ENCODE data around the gene MGRN1. TPM values are rescaled to one million over a fixed set of nuclear protein-coding genes. Genes with fewer than 3 reads are reported as not detected.

Gene MGRN1
- total RNA-seq, 3 donors from 2014 or later (not counting 1 experiment from before 2014, with no cell fraction given), result 102 to 106 (median 105) TPM

- H3K4me3 Mint-ChIP-seq, result no peak overlapping the region
These were observed 62.8 kb downstream of the MGRN1 start for GRCh38 chr16:4687416-4687815.

GRCh38 chr16:4687946-4688673 is 63.5 kb downstream of the MGRN1 start:
- WGBS (ENCODE audit: insufficient coverage), result 94% methylated on average over 39 of the region's 39 CpGs
- Histone ChIP-seq H3K4me3 (ENCODE audit: low read length) (no peak overlapping the region), H3K4me1 (ENCODE audit: control insufficient read depth, insufficient read depth, low read length) (peaks cover 10% of the 10 kb centered on the region), H3K27me3 (ENCODE audit: control insufficient read depth, insufficient read depth, low read length) (no peaks in the 10 kb centered on the region), H3K9me3 (ENCODE audit: control insufficient read depth, insufficient read depth, low read length) (no peaks in the 10 kb centered on the region), H3K27ac (ENCODE audit: low read length) (no peak overlapping the region), H3K36me3 (ENCODE audit: control insufficient read depth, insufficient read depth, low read length) (peaks cover 26% of the 10 kb centered on the region)
- Mint-ChIP-seq H3K27me3 (ENCODE audit: low read depth in 2 of 2) (no peaks in the 10 kb centered on the region), H3K9me3 (no peaks in the 10 kb centered on the region), H3K4me1 (peaks cover 0 to 5% of the 10 kb centered on the region in 2 donors), H3K4me3 (no peak overlapping the region), H3K27ac (no peak overlapping the region), H3K36me3 (no peaks in the 10 kb centered on the region)
- no peak for DNase-seq
- no peak for TF ChIP-seq CTCF (IDR thresholded peaks at IDR 0.05)
- ATAC-seq, result no peak
- intact Hi-C loops (cut with micrococcal nuclease), result no loop called here

More at GRCh38 chr16:4687416-4687815, 62.8 kb downstream of the MGRN1 start:
- no peak overlapping the region for H3K4me3 ChIP-seq (ENCODE audit: low read length)
- Mint-ChIP-seq H3K9me3 (no peaks in the 10 kb centered on the region), H3K4me1 (peaks cover 0 to 5% of the 10 kb centered on the region in 2 donors), H3K27me3 (ENCODE audit: low read depth in 2 of 2) (no peaks in the 10 kb centered on the region), H3K27ac (no peak overlapping the region), H3K36me3 (no peaks in the 10 kb centered on the region)
- no peak for TF ChIP-seq CTCF (IDR thresholded peaks at IDR 0.05)
- DNase-seq (no peak), ATAC-seq (no peak)
- peaks cover 3% of the 10 kb centered on the region for H3K4me1 ChIP-seq (ENCODE audit: control insufficient read depth, insufficient read depth, low read length)
- 84% methylated on average over 6 of the region's 8 CpGs for WGBS (ENCODE audit: insufficient coverage)
- no peaks in the 10 kb centered on the region for H3K27me3 ChIP-seq (ENCODE audit: control insufficient read depth, insufficient read depth, low read length)
- intact Hi-C loops (cut with micrococcal nuclease), result no loop called here
- no peaks in the 10 kb centered on the region for H3K9me3 ChIP-seq (ENCODE audit: control insufficient read depth, insufficient read depth, low read length)
- no peak overlapping the region for H3K27ac ChIP-seq (ENCODE audit: low read length)
- H3K36me3 ChIP-seq (ENCODE audit: control insufficient read depth, insufficient read depth, low read length), result peaks cover 30% of the 10 kb centered on the region

- peaks cover 20% of the 10 kb centered on the region for H3K36me3 ChIP-seq (ENCODE audit: control insufficient read depth, insufficient read depth, low read length)
- Mint-ChIP-seq H3K4me3 (no peak overlapping the region), H3K27ac (no peak overlapping the region), H3K4me1 (peaks cover 0 to 5% of the 10 kb centered on the region in 2 donors), H3K36me3 (no peaks in the 10 kb centered on the region), H3K9me3 (no peaks in the 10 kb centered on the region), H3K27me3 (ENCODE audit: low read depth in 2 of 2) (no peaks in the 10 kb centered on the region)
- 97% methylated on average over 22 of the region's 22 CpGs for WGBS (ENCODE audit: insufficient coverage)
- DNase-seq (no peak), ATAC-seq (no peak)
- no peak for TF ChIP-seq CTCF (IDR thresholded peaks at IDR 0.05)
- intact Hi-C loops (cut with micrococcal nuclease), result no loop called here
- peaks cover 10% of the 10 kb centered on the region for H3K4me1 ChIP-seq (ENCODE audit: control insufficient read depth, insufficient read depth, low read length)
- H3K4me3 ChIP-seq (ENCODE audit: low read length), result no peak overlapping the region
- H3K27me3 ChIP-seq (ENCODE audit: control insufficient read depth, insufficient read depth, low read length), result no peaks in the 10 kb centered on the region
- H3K9me3 ChIP-seq (ENCODE audit: control insufficient read depth, insufficient read depth, low read length), result no peaks in the 10 kb centered on the region
- no peak overlapping the region for H3K27ac ChIP-seq (ENCODE audit: low read length)
These were observed 64.0 kb downstream of the MGRN1 start for GRCh38 chr16:4688674-4689045.
